GM12873 (cell line): ENCODE measurements around the gene TRAM2.

Experiments
- CTCF ChIP-seq: IDR thresholded peaks from 2 replicates; pipeline ENCODE4 v1.5.1; 2012; ENCODE audit warnings: low read depth, mild to moderate bottlenecking, moderate library complexity, low read length, control low read depth; ENCODE audit not compliant: insufficient read depth; ENCODE audit errors: missing control alignments

TRAM2 gene

DNA sequence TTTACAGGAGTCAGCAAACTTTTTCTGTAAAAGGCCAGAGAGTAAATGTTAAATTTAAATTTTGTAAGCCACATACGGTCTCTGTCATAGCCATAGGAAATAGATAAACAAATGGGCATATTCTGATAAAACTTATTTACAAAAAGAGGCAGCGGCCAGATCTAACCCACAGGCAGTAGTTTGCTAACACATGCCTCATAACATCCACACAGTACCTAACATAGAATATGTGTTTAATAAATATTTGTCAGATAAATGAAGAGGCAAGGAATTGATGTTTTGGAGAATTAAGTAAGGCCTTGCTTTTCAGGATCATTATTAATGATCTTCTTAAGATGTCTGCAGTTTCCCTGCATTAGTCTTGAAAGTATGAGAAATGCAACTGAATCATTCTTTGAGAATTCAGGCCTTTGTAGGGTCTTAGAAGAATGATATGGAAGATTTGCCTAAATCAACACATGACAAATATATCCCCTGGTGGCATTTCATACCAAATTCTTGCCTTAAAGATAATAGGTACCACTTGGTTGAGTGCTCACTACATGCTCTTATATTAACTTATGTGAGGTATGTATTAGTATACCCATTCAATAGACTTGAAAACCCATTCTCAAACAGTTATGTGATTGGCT is 39.3 kb upstream of the TRAM2 start:
- no peak for TF ChIP-seq CTCF

DNA sequence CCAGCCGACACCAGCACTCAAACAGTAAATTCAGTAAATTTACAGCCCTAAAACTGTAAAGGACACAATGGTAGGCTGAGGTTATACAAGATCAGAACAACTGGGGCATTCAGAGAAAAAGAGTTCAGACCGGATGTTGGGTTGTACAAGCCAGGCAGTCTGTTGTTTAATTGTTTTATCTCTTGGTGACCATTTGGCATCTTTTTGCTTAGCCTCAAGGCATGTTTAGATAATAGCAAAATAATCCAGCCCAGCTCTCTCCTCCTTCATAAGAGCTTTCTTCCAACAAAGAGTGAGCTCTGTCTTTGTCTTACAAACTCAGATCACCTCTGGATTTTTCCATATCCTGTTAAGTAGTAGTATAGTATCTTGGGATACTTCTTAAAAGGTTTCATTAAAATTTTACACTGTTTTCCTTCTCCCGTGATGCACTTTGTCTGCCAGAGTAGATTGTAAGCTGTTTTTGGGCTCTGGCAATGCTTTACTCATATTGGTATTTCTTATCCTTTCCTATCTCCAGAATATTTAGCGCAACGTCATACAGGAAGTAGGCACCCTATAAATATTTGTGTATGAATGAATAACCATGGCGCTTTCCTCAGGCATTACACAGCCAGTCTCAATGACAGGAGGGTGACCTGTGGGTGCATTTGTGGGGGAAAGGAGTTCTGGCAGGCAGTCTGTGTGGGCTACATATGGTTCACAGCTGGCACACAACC is 35.6 kb upstream of the TRAM2 start:
- TF ChIP-seq CTCF: no peak

DNA sequence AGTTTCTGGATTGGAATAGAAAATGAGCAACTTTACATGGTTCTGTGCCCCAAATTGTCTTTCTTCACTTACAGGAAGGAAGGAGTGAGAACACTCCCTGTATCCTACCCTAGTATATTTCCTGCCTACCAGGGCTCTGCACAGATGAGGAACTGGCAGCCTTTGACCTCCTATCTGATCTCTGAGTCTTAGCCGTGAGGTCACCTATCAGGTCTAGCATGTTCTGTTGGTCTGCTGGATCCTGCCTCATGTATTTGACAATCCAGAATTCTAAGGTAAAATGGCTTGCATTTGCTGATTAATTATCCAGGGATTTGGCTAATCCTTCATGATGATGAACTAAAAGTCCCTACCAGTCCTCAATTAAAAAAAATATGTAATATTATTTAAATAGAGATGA is 35.0 kb upstream of the TRAM2 start:
- TF ChIP-seq CTCF: no peak

GRCh38 chr6:52610745-52611355 is 34.0 kb upstream of the TRAM2 start:
- no peak for TF ChIP-seq CTCF

DNA sequence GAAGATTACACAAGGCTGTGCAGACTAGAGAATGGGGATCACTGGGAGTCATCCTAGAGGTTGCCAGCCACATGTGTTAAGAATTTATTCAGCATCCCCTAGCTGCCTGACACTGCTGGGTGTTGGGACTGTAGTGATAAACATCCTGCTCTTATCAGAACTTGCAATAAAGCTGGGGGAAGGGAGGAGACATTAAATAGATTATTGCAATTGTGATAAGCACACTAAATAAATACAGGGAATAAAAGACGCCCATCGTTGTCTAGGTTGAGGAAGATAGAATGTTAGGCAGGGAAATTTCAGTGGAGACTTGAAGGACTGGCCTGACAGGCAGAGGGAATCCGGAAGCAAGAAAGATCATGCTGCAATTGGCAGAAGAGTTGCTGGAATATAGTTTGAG is 33.2 kb upstream of the TRAM2 start:
- no peak for TF ChIP-seq CTCF

- TF ChIP-seq CTCF: no peak
Measured at GRCh38 chr6:52605610-52606185, 28.8 kb upstream of the TRAM2 start.
